HEK293 (cell line): ENCODE measurements around the gene STX10.
A peak's percentile ranks its signal among the peaks of the same experiment; 100 is the strongest.

Experiments used
- CTCF ChIA-PET: fragments of 350-600 bp; formaldehyde crosslinking; extraction: SDS; loops from one replicate; lab custom pipeline; 2021; ENCODE audit warnings: antibody characterized with exemption; lab: Yijun Ruan, JAX
- POLR2A ChIA-PET: fragments of 300-600 bp; formaldehyde crosslinking; extraction: SDS; loops from one replicate; lab custom pipeline; 2020; ENCODE audit warnings: antibody characterized with exemption, inconsistent platforms; lab: Yijun Ruan, JAX
- H3K27ac ChIP-seq: fragments of 200-500 bp; sonication (Bioruptor generic); 2 replicates; pipeline ENCODE4 v1.5.1; 2014; ENCODE audit warnings: low read depth, low read length, control low read depth, inconsistent platforms; ENCODE audit errors: extremely low read depth
- H3K36me3 ChIP-seq, 2 experiments: fragments of 200-500 bp in 1 of 2; sonication (Bioruptor generic) in 1 of 2; 1 replicate in 1 of 2; 2 replicates in 1 of 2; pipeline ENCODE4 v1.5.1; 2014 to 2017; ENCODE audit warnings: inconsistent platforms in 2 of 2, low read length in 2 of 2; ENCODE audit not compliant: control insufficient read depth in 2 of 2, insufficient read depth in 1 of 2
- H3K4me1 ChIP-seq: fragments of 200-500 bp; sonication (Bioruptor generic); 2 replicates; pipeline ENCODE4 v1.5.1; 2014; ENCODE audit warnings: mild to moderate bottlenecking, low read length, inconsistent platforms; ENCODE audit not compliant: control insufficient read depth, insufficient read depth
- H3K4me3 ChIP-seq: 2 replicates; pipeline ENCODE4 v1.5.1; 2011; ENCODE audit warnings: low read depth, mild to moderate bottlenecking, control low read depth, low read length, moderate library complexity
- H3K9me3 ChIP-seq: fragments of 200-500 bp; sonication (Bioruptor generic); 2 replicates; pipeline ENCODE4 v1.5.1; 2014; ENCODE audit warnings: low read depth, low read length, inconsistent platforms; ENCODE audit not compliant: control insufficient read depth, insufficient read depth
- BCL11A ChIP-seq: fragments of 450-650 bp; formaldehyde crosslinking; IDR thresholded peaks from 2 replicates; pipeline ENCODE4 v1.5.1; 2016; ENCODE audit warnings: low read depth, missing biosample characterization, missing genetic modification characterization
- BCL11B ChIP-seq: fragments of 450-650 bp; formaldehyde crosslinking; IDR thresholded peaks from 2 replicates; pipeline ENCODE4 v1.5.1; 2016; ENCODE audit warnings: low read depth, missing biosample characterization, missing genetic modification characterization
- GLI2 ChIP-seq: fragments of 450-650 bp; formaldehyde crosslinking; IDR thresholded peaks from 2 replicates; pipeline ENCODE4; 2017; ENCODE audit warnings: missing biosample characterization, missing genetic modification characterization, low read depth, borderline replicate concordance
- INSM2 ChIP-seq: fragments of 450-650 bp; formaldehyde crosslinking; IDR thresholded peaks from 2 replicates; pipeline ENCODE4 v1.5.1; 2016; ENCODE audit warnings: missing biosample characterization, missing genetic modification characterization
- KLF1 ChIP-seq: fragments of 450-650 bp; formaldehyde crosslinking; IDR thresholded peaks from 2 replicates; pipeline ENCODE4 v1.5.1; 2016; ENCODE audit warnings: missing biosample characterization, missing genetic modification characterization
- SP3 ChIP-seq: fragments of 450-650 bp; formaldehyde crosslinking; IDR thresholded peaks from 2 replicates; pipeline ENCODE4 v1.5.1; 2016; ENCODE audit warnings: missing biosample characterization, missing genetic modification characterization
- YY1 ChIP-seq: fragments of 450-650 bp; formaldehyde crosslinking; IDR thresholded peaks from 2 replicates; pipeline ENCODE4 v1.5.1; 2018; ENCODE audit warnings: missing biosample characterization, missing genetic modification characterization
- ZBTB7A ChIP-seq: fragments of 450-650 bp; formaldehyde crosslinking; IDR thresholded peaks from 2 replicates; pipeline ENCODE4 v1.5.1; 2016; ENCODE audit warnings: low read depth, missing biosample characterization, missing genetic modification characterization
- ZNF121 ChIP-seq: fragments of 450-650 bp; formaldehyde crosslinking; IDR thresholded peaks from 2 replicates; pipeline ENCODE4 v1.5.1; 2016; ENCODE audit warnings: missing biosample characterization, missing genetic modification characterization
- ZNF221 ChIP-seq: fragments of 450-650 bp; formaldehyde crosslinking; IDR thresholded peaks from 2 replicates; pipeline ENCODE4 v1.5.1; 2017; ENCODE audit warnings: missing biosample characterization, missing genetic modification characterization, borderline replicate concordance
- ZNF26 ChIP-seq: fragments of 450-650 bp; formaldehyde crosslinking; IDR thresholded peaks from 2 replicates; pipeline ENCODE4 v1.5.1; 2016; ENCODE audit warnings: missing biosample characterization, missing genetic modification characterization
- ZNF366 ChIP-seq: fragments of 450-650 bp; formaldehyde crosslinking; conservative IDR thresholded peaks from 2 replicates; pipeline ENCODE4 v1.5.1; 2016; ENCODE audit warnings: missing biosample characterization, missing genetic modification characterization
- ZNF404 ChIP-seq: fragments of 450-650 bp; formaldehyde crosslinking; IDR thresholded peaks from 2 replicates; pipeline ENCODE4 v1.5.1; 2017; ENCODE audit warnings: missing biosample characterization, missing genetic modification characterization
- ZNF521 ChIP-seq: fragments of 450-650 bp; formaldehyde crosslinking; IDR thresholded peaks from 2 replicates; pipeline ENCODE4 v1.5.1; 2017; ENCODE audit warnings: missing biosample characterization, mild to moderate bottlenecking, missing genetic modification characterization
- ZNF600 ChIP-seq: fragments of 450-650 bp; formaldehyde crosslinking; IDR thresholded peaks from 2 replicates; pipeline ENCODE4 v1.5.1; 2016; ENCODE audit warnings: missing biosample characterization, missing genetic modification characterization
- ZNF610 ChIP-seq: fragments of 450-650 bp; formaldehyde crosslinking; IDR thresholded peaks from 2 replicates; pipeline ENCODE4 v1.5.1; 2016; ENCODE audit warnings: missing biosample characterization, missing genetic modification characterization, borderline replicate concordance
- ZNF639 ChIP-seq: fragments of 450-650 bp; formaldehyde crosslinking; IDR thresholded peaks from 2 replicates; pipeline ENCODE4 v1.5.1; 2016; ENCODE audit warnings: missing biosample characterization, missing genetic modification characterization
- ZNF768 ChIP-seq: fragments of 450-650 bp; formaldehyde crosslinking; IDR thresholded peaks from 2 replicates; pipeline ENCODE4 v1.5.1; 2018; ENCODE audit warnings: missing biosample characterization, mild to moderate bottlenecking, missing genetic modification characterization
- TF ChIP-seq, protein P1 (sequence below): fragments of 450-650 bp; formaldehyde crosslinking; IDR thresholded peaks from 2 replicates; pipeline ENCODE4 v1.5.1; 2017; ENCODE audit warnings: missing biosample characterization, mild to moderate bottlenecking, missing genetic modification characterization, moderate library complexity

STX10 gene

DNA sequence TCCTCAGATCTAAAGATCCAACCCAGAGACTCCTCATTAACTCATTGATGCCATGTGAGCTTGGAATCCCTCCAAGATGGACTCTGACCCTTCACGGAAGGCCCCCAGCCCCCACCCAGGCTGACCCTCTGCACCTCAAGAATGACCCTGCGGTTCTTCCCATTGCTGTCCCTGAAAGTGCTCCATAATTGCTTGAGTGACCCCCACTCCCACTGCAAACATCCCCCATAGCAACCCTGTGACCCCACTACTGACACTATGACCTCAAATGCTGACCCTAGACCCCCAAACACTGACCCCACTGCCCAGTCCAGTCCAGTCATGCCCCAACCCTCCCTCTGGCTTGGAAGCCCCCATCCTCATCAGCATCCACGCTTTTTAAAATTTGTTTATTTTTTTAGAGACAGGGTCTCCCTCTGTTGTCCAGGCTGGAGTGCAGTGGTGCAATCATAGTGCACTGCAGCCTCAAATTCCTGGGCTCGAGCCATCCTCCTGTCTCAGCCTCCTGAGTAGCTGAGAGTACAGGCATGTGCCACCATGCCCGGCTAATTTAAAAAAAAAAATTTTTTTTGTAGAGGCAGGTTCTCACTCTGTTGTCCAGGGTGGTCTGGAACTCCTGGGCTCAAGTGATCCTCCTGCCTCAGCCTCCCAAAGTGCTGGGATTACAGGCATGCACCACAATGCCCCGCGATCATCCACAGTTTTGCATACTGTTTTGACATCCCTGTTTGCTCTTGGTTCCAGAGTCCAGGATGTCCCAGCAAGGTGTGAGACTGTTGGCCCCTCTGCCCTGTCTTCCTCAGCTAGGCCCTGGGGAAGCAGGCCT lies 48.4 kb downstream of the STX10 start:
- Histone ChIP-seq H3K4me1 (no peaks in the 10 kb centered on the region), H3K4me3 (no peak overlapping the region), H3K36me3 (peaks cover 0 to 31% of the 10 kb centered on the region in 2 experiments; a peak in 2 of 3 replicates), H3K9me3 (no peaks in the 10 kb centered on the region), H3K27ac (no peak overlapping the region)
- ChIA-PET CTCF (interaction anchor here (0.7 to 1.5 kb wide), 2 partner anchors 136 to 137 kb away, joined by 3 to 11 read pairs; no protein-coding TSS in a partner anchor), POLR2A (interaction anchor here (1.2 kb wide), 1 partner anchor 54 kb away, joined by 3 read pairs; no protein-coding TSS in a partner anchor)
- no peak for TF ChIP-seq INSM2
- TF ChIP-seq KLF1 (tag by site-specific recombination): no peak
- TF ChIP-seq ZNF121 (tag by site-specific recombination): peak; percentile 80
- peak; percentile 98 for TF ChIP-seq BCL11B (tag by site-specific recombination)
- TF ChIP-seq ZNF26: no peak
- no peak for TF ChIP-seq ZNF600
- peak; percentile 87 for TF ChIP-seq BCL11A
- TF ChIP-seq GLI2: no peak
- TF ChIP-seq, protein P1, sequence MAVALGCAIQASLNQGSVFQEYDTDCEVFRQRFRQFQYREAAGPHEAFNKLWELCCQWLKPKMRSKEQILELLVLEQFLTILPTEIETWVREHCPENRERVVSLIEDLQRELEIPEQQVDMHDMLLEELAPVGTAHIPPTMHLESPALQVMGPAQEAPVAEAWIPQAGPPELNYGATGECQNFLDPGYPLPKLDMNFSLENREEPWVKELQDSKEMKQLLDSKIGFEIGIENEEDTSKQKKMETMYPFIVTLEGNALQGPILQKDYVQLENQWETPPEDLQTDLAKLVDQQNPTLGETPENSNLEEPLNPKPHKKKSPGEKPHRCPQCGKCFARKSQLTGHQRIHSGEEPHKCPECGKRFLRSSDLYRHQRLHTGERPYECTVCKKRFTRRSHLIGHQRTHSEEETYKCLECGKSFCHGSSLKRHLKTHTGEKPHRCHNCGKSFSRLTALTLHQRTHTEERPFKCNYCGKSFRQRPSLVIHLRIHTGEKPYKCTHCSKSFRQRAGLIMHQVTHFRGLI: no peak
- no peak for TF ChIP-seq YY1 (tag by site-specific recombination)
- TF ChIP-seq ZNF639 (tag by site-specific recombination): no peak
- TF ChIP-seq ZBTB7A (tag by site-specific recombination): peak; percentile 42; the same call in 1 of the 2 replicates
- no peak for TF ChIP-seq ZNF221
- no peak for TF ChIP-seq ZNF610 (tag by site-specific recombination)
- TF ChIP-seq ZNF768 (tag by site-specific recombination): no peak
- no peak for TF ChIP-seq ZNF404 (tag by site-specific recombination)
- TF ChIP-seq ZNF521 (tag by site-specific recombination): no peak
- TF ChIP-seq SP3: no peak
- TF ChIP-seq ZNF366 (tag by site-specific recombination): no peak
